ENCODE results near the gene NEURL1B.
"Not testable (repeated sequence)": the region's sequence is repeated elsewhere in the genome, so short reads cannot be mapped to it uniquely, and the experiment has no call there.

The NEURL1B gene, protein sequence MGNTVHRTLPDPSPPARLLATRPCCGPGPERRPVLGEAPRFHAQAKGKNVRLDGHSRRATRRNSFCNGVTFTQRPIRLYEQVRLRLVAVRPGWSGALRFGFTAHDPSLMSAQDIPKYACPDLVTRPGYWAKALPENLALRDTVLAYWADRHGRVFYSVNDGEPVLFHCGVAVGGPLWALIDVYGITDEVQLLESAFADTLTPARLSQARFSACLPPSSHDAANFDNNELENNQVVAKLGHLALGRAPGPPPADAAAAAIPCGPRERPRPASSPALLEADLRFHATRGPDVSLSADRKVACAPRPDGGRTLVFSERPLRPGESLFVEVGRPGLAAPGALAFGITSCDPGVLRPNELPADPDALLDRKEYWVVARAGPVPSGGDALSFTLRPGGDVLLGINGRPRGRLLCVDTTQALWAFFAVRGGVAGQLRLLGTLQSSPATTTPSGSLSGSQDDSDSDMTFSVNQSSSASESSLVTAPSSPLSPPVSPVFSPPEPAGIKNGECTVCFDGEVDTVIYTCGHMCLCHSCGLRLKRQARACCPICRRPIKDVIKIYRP

GRCh38 chr5:172640822-172641358 is at the start of gene NEURL1B:
TSS of gene NEURL1B (plus strand) at chr5:172641263. CDS start at chr5:172641407, 144 bp downstream.
- no peak for DNase-seq (ENCODE audit: low read depth)

- DNase-seq (ENCODE audit: low read depth), result no peak
These were observed 49.4 kb upstream of the NEURL1B start for GRCh38 chr5:172591636-172592035.

GRCh38 chr5:172592881-172593280 is 48.2 kb upstream of the NEURL1B start:
- no peak for DNase-seq (ENCODE audit: low read depth)

DNA sequence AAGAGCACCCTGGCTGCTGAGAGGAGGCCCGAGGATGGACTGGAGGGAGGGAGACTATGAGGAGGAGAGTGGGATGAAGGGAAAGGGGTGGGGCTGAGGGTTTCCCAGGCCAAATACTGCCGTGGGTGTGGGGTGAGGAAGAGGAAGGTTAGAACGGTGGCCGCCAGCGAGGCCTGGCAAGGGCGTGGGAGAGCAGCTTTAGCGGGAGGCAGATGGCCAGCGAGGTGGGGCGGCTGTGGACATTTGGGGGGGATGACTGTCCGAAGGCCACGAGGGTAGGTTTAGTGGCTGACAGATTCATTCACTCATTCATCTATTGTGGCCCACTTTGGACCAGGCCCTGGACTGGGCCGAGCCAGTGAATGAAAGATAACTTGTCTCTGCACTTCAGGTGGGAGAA is 47.8 kb upstream of the NEURL1B start:
- no peak for DNase-seq (ENCODE audit: low read depth)

- DNase-seq (ENCODE audit: low read depth), result no peak
These were observed 47.3 kb upstream of the NEURL1B start for GRCh38 chr5:172593721-172594235.

DNA sequence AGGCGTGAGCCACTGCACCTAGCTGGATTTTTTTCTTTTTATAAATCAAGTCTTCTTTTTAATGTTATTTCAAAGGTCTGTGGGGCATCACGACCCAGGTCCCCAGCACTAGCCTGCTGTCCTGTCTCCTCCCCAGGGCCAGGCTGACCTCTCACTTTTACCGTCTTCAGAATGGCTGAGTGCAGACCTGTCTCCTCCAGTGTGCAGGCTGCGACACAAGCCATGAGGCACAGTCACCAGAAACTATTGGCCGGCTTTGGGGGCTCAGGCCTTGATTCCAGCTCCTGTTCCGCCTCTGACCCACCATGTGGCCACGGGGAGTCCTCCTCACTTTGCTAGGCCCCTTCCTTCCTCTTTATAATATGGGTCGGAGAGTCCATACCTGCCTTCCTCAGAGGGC is 46.6 kb upstream of the NEURL1B start:
- DNase-seq (ENCODE audit: low read depth), result no peak

GRCh38 chr5:172594867-172595466 is 46.1 kb upstream of the NEURL1B start:
- no peak for DNase-seq (ENCODE audit: low read depth)

DNA sequence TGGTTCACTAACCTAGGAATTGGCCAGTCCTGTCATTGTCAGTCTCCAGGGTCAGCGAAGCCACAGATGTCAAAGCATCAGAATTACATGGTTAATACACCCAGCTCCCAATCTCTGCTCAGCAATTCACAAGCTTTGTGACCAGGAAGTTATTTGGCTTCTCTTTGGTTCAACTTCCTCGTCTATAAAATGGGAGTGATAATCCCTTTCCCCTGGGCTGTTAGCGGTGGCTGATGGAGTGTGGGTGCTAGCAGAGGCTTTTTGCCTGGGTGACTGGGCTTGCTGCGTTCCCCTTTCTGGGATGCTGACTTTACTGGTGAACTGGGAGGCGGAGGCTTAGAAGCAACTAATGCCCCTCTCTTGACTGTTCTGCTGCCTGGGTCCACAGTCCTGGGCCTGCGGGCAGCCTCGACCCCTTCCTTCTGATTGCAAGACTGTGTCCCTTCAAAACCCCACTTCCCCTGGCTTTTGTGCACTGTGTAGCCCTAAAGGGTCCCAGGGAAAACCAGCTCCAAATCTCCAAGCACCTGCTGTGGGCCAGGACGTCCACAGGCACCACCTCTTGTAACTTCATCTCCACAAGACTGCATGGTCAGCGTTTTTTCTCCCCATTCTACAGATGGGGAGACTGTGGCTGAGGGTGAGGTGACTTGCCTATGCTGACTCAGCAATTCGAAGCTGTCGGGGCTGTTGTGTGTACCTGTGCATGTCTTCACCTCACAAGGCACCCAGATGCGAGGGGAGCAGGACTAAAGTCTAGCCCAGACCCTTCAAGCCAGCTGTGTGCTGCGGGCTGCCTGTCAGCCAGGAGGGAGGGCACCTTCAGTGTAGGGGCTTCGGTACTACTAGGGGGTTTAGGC is 45.2 kb upstream of the NEURL1B start:
- DNase-seq (ENCODE audit: low read depth), result no peak

GRCh38 chr5:172596638-172597231 is 44.3 kb upstream of the NEURL1B start:
- DNase-seq (ENCODE audit: low read depth), result no peak

- DNase-seq (ENCODE audit: low read depth), result no peak
These were observed 43.3 kb upstream of the NEURL1B start for GRCh38 chr5:172597755-172598155.

DNA sequence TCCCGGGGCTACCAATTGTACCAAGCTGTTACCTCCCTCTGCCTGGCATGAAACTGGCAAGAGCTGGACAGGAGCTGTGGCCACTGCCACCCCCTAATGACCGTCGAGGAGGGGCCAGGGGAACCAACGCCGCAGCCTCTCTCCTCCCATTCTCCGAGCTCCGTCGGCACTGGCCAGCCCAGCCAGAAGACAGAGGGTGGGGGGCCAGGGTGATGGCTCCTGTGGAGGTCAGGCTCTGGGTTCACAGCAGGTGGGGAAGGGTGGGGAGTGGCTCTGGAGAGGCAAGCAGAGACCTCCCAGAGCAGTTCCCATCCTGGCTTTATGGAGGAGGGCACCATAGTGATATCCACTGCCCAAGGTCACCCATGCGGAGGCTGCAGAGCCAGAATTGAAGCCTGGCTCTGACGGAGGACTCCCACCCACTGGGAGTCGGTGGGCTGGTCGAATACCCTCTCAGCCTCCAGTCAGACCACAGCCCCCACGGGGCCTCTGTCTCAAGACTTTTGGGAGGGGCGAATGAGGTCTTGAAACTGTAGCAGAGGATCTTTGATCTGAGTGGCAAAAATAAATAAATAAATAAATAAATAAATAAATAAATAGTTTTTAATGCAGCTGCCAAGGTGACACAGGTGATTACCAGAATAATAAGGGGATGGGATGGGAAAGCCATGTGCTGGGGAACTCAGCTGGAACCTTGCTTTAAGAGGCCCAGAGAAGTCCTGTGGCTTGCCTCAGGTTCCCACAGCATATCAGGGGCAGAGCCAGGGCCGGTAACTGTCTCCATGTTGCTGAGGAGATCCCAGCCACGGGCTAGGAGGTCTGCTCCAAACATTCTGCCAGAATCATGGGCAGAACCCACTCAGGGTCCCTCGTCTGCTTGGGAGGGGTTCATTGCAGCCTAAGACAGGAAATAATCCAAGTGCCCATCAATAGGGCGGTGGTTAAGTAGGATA is 42.5 kb upstream of the NEURL1B start:
- no peak for DNase-seq (ENCODE audit: low read depth)

- DNase-seq (ENCODE audit: low read depth), result no peak
These were observed 41.9 kb upstream of the NEURL1B start for GRCh38 chr5:172599204-172599567.

DNA sequence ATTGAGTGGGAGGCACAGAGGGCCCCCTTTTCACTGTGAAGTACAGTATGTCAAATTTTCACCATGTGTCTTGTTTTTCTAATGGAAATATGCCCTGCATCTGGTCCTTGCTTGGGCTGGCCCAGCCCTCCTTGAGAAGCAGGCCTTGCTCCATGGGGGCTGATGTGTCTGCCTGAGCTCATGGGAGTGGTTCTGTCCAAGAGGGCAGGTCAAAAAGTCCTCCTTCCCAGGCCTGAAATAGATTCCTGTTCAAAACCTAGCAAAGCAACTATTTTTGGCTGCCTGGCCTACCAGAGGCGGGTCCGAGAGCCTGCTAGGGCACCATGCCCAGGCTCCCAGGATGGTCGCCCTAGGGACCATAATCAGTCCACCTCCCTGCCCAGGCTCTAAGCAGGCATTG is 40.5 kb upstream of the NEURL1B start:
- DNase-seq (ENCODE audit: low read depth), result no peak

DNA sequence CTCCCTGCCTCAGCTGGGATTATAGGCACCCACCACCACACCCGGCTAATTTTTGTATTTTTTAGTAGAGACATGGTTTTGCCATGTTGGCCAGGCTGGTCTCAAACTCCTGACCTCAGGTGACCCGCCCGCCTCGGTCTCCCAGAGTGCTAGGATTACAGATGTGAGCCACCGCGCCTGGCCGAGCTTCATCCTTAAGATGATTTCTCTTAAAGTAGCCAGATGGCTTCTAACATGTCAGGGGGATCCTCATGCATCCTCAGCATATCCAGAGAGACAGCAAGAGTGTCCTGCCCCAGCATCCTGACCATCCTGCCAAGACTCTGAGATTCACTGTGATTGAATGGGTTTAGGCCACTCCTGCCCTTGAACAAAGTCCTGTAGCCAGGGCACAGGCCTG is 39.5 kb upstream of the NEURL1B start:
- DNase-seq (ENCODE audit: low read depth), result not testable (repeated sequence)

DNA sequence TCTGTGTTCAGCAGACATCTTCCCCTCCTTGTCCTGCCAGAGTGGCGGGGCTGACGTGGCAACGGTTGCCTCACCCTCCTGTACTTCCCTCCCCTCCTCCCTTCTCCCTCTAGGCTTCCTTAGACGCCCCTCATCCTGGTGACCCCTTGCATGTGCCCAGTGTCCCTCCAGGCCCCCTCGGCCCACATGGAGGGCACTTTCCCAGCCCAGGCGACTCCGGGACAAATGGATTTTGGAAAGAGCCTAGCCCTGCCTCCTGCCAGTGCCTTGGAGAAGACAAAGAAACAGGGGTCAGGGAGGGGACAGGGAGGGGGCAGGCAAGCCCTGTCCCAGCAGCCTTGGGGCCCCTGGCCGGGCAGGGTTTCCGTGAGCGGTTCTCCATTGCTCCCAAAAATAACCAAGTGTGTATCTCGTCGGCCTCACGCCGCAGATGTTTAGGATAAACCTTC is 38.3 kb upstream of the NEURL1B start:
- no peak for DNase-seq (ENCODE audit: low read depth)

GRCh38 chr5:172603251-172603806 is 37.7 kb upstream of the NEURL1B start:
- no peak for DNase-seq (ENCODE audit: low read depth)

GRCh38 chr5:172605466-172605865 is 35.6 kb upstream of the NEURL1B start:
- no peak for DNase-seq (ENCODE audit: low read depth)

DNA sequence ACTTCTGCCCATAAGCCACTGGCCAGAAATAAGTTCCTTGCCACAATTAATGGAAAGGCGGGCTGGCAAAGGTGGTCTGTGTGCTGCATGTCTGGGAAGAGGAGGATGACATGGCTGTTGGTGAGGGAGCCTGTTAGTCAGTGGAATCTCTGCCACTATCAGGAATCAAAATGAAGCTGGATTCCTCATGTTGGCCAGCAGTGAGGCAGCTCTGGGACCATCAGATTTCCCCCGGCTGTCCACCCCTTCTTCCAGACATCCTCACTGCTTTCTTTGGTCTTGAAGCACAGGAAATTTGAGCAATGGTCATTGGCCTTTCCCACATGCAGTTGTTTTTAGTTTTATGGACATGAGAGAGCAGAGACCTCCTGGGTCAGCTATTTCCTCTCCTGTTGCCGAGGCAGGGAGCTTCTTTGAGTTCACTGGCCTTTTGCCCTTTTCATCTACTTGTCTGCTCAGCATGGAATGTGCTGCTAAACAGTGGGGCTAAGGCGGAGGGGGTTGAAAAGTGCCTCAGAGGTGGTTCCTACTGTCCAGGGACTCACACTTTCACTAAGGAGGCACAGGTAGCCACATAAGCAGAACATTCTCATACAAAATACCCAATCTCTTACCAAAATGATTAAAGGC is 34.8 kb upstream of the NEURL1B start:
- DNase-seq (ENCODE audit: low read depth), result no peak

GRCh38 chr5:172607213-172607793 is 33.8 kb upstream of the NEURL1B start:
- DNase-seq (ENCODE audit: low read depth), result no peak
